ENCODE measurements around the gene SLC22A31. TPM values are rescaled to one million over a fixed set of nuclear protein-coding genes. Genes with fewer than 3 reads are reported as not detected.

Gene SLC22A31
- polyA plus RNA-seq, 1 of the 3 experiments (the other 2 are of a cell fraction), result 0.07 TPM

Other genes with a start within 250 kb of the SLC22A31 start
- not detected in 2 replicates for gene CBFA2T3, start 223.3 kb downstream of the SLC22A31 start, polyA plus RNA-seq (2012; rRNA removed)
- gene ACSF3, start 106.7 kb downstream of the SLC22A31 start, polyA plus RNA-seq (2012; rRNA removed), result 14.9 and 18.8 TPM in 2 replicates
- 0.03 and 0.08 TPM in 2 replicates for gene CDH15, start 28.8 kb downstream of the SLC22A31 start, polyA plus RNA-seq (2012; rRNA removed)
- 6.2 and 10.8 TPM in 2 replicates for gene ZNF778, start 17.2 kb upstream of the SLC22A31 start, polyA plus RNA-seq (2012; rRNA removed)

All from SK-N-SH (cell line).